ENCODE data around the gene LOXHD1.

The LOXHD1 gene

DNA sequence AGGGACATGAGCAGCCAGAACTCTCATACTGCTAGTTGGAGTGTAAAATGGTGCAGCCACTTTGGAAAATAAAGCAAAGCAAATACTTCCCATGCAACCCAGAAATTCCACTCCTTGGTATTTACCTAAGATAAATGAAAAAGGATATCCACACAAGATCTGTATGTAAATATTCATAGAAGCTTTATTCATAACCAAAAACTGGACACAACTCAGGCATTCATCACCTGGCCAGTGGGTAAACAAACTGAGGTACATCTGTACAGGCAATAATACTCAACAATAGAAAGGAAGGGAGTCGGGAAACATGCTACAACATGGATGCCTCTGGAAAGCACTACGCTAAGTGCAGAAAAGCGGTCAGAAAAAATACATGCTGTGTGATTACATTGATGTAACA, 2.5 kb upstream of the LOXHD1 start:
- Histone ChIP-seq H3K36me3 (ENCODE audit: control insufficient read depth in 1 of 2, insufficient read depth in 2 of 2, low read length in 2 of 2) (no peaks in the 10 kb centered on the region), H2AFZ (ENCODE audit: insufficient read depth, low read length, poor library complexity) (no peak overlapping the region), H3K4me1 (ENCODE audit: control insufficient read depth in 1 of 2, insufficient read depth in 2 of 2, low read length in 2 of 2) (no peaks in the 10 kb centered on the region), H4K8ac (ENCODE audit: low read depth, low read length) (no peak overlapping the region), H3K79me1 (ENCODE audit: low read length) (no peaks in the 10 kb centered on the region), H3K14ac (ENCODE audit: low read length) (no peak overlapping the region), H2AK5ac (ENCODE audit: low read length) (no peak overlapping the region), H2BK5ac (ENCODE audit: low read depth, low read length, poor library complexity) (no peak overlapping the region), H3K27ac (ENCODE audit: low read depth, low read length) (no peak overlapping the region), H3K4me2 (ENCODE audit: low read length) (no peak overlapping the region), H3K23ac (ENCODE audit: low read length) (no peak overlapping the region), H2BK12ac (ENCODE audit: low read length) (no peak overlapping the region), H2BK120ac (ENCODE audit: insufficient read depth, low read length, poor library complexity) (no peak overlapping the region), H4K91ac (ENCODE audit: low read depth, low read length) (no peak overlapping the region), H3K4me3 (ENCODE audit: low read depth, low read length) (no peak overlapping the region), H3K18ac (ENCODE audit: low read length) (no peak overlapping the region), H4K12ac (ENCODE audit: low read depth, low read length) (no peak overlapping the region), H3K4ac (ENCODE audit: low read depth, low read length) (no peak overlapping the region), H3K9me3 (ENCODE audit: insufficient read depth, low read depth, low read length) (peaks cover 2% of the 10 kb centered on the region), H3K9ac (ENCODE audit: low read length) (no peak overlapping the region), H3K27me3 (ENCODE audit: insufficient read depth, low read length) (no peaks in the 10 kb centered on the region), H3K79me2 (ENCODE audit: control insufficient read depth, insufficient read depth, low read length, poor library complexity) (no peaks in the 10 kb centered on the region)
- WGBS (ENCODE audit: extremely low coverage, insufficient coverage, insufficient read length) = no CpG with 5 or more reads among the region's 3 CpGs
- no peak for DNase-seq

- Histone ChIP-seq H3K18ac (ENCODE audit: low read length) (no peak overlapping the region), H3K4ac (ENCODE audit: low read depth, low read length) (no peak overlapping the region), H3K14ac (ENCODE audit: low read length) (no peak overlapping the region), H2AFZ (ENCODE audit: insufficient read depth, low read length, poor library complexity) (no peak overlapping the region), H3K23ac (ENCODE audit: low read length) (no peak overlapping the region), H2BK5ac (ENCODE audit: low read depth, low read length, poor library complexity) (no peak overlapping the region), H3K4me2 (ENCODE audit: low read length) (no peak overlapping the region), H4K91ac (ENCODE audit: low read depth, low read length) (no peak overlapping the region), H3K9ac (ENCODE audit: low read length) (no peak overlapping the region), H2BK120ac (ENCODE audit: insufficient read depth, low read length, poor library complexity) (no peak overlapping the region), H4K12ac (ENCODE audit: low read depth, low read length) (no peak overlapping the region), H3K9me3 (ENCODE audit: insufficient read depth, low read depth, low read length) (peaks cover 2% of the 10 kb centered on the region), H4K8ac (ENCODE audit: low read depth, low read length) (no peak overlapping the region), H3K27me3 (ENCODE audit: insufficient read depth, low read length) (no peaks in the 10 kb centered on the region), H3K79me2 (ENCODE audit: control insufficient read depth, insufficient read depth, low read length, poor library complexity) (no peaks in the 10 kb centered on the region), H2BK12ac (ENCODE audit: low read length) (no peak overlapping the region), H3K79me1 (ENCODE audit: low read length) (no peaks in the 10 kb centered on the region), H2AK5ac (ENCODE audit: low read length) (no peak overlapping the region), H3K4me1 (ENCODE audit: control insufficient read depth in 1 of 2, insufficient read depth in 2 of 2, low read length in 2 of 2) (no peaks in the 10 kb centered on the region), H3K27ac (ENCODE audit: low read depth, low read length) (no peak overlapping the region), H3K4me3 (ENCODE audit: low read depth, low read length) (no peak overlapping the region), H3K36me3 (ENCODE audit: control insufficient read depth in 1 of 2, insufficient read depth in 2 of 2, low read length in 2 of 2) (no peaks in the 10 kb centered on the region)
- no CpG with 5 or more reads among the region's 27 CpGs for WGBS (ENCODE audit: extremely low coverage, insufficient coverage, insufficient read length)
- no peak for DNase-seq
These were observed 500 bp downstream of the LOXHD1 start for GRCh38 chr18:46656326-46657114.

DNA sequence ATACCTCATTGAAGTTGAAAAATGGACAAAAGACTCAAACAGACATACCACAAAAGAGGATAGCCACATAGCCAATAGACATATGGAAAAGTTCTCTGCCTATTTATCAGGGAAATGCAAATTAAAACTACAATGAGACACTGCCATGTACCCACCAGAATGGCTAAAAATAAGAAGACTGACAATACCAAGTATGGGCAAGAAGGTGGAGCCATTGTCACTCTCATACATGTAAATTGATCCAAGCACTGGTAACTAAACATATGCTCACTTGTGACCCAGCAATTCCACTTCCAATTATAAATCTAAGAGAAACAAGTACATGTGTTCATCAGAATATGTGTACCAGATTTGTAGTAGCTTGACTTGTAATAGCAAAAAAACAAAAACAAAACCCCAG, 4.6 kb downstream of the LOXHD1 start:
- H3K27me3 ChIP-seq (ENCODE audit: insufficient read depth, low read length) = no peaks in the 10 kb centered on the region

GRCh38 chr18:46650681-46651080, 6.3 kb downstream of the LOXHD1 start:
- no peaks in the 10 kb centered on the region for H3K36me3 ChIP-seq (ENCODE audit: control insufficient read depth in 1 of 2, insufficient read depth in 2 of 2, low read length in 2 of 2)
- H2BK120ac ChIP-seq (ENCODE audit: insufficient read depth, low read length, poor library complexity) = no peak overlapping the region
- no peak overlapping the region for H3K23ac ChIP-seq (ENCODE audit: low read length)
- no peak overlapping the region for H2BK5ac ChIP-seq (ENCODE audit: low read depth, low read length, poor library complexity)
- no peak overlapping the region for H2BK12ac ChIP-seq (ENCODE audit: low read length)
- no peak overlapping the region for H3K18ac ChIP-seq (ENCODE audit: low read length)
- no peaks in the 10 kb centered on the region for H3K4me1 ChIP-seq (ENCODE audit: control insufficient read depth in 1 of 2, insufficient read depth in 2 of 2, low read length in 2 of 2)
- no peaks in the 10 kb centered on the region for H3K27me3 ChIP-seq (ENCODE audit: insufficient read depth, low read length)
- no peak overlapping the region for H4K8ac ChIP-seq (ENCODE audit: low read depth, low read length)
- H3K79me1 ChIP-seq (ENCODE audit: low read length) = no peaks in the 10 kb centered on the region
- H4K12ac ChIP-seq (ENCODE audit: low read depth, low read length) = no peak overlapping the region
- no peak overlapping the region for H4K91ac ChIP-seq (ENCODE audit: low read depth, low read length)
- H3K9ac ChIP-seq (ENCODE audit: low read length) = no peak overlapping the region
- DNase-seq = no peak
- H3K79me2 ChIP-seq (ENCODE audit: control insufficient read depth, insufficient read depth, low read length, poor library complexity) = no peaks in the 10 kb centered on the region
- H3K4me3 ChIP-seq (ENCODE audit: low read depth, low read length) = no peak overlapping the region
- H2AK5ac ChIP-seq (ENCODE audit: low read length) = no peak overlapping the region
- no peak overlapping the region for H3K4ac ChIP-seq (ENCODE audit: low read depth, low read length)
- H3K9me3 ChIP-seq (ENCODE audit: insufficient read depth, low read depth, low read length) = no peaks in the 10 kb centered on the region
- H2AFZ ChIP-seq (ENCODE audit: insufficient read depth, low read length, poor library complexity) = no peak overlapping the region
- no peak overlapping the region for H3K4me2 ChIP-seq (ENCODE audit: low read length)
- no peak overlapping the region for H3K14ac ChIP-seq (ENCODE audit: low read length)
- no peak overlapping the region for H3K27ac ChIP-seq (ENCODE audit: low read depth, low read length)
- WGBS (ENCODE audit: extremely low coverage, insufficient coverage, insufficient read length) = no CpG with 5 or more reads among the region's 4 CpGs

More for the DNA sequence above, 4.6 kb downstream of the LOXHD1 start:
- Histone ChIP-seq H3K36me3 (ENCODE audit: control insufficient read depth in 1 of 2, insufficient read depth in 2 of 2, low read length in 2 of 2) (no peaks in the 10 kb centered on the region), H3K14ac (ENCODE audit: low read length) (no peak overlapping the region), H3K4ac (ENCODE audit: low read depth, low read length) (no peak overlapping the region), H2AFZ (ENCODE audit: insufficient read depth, low read length, poor library complexity) (no peak overlapping the region), H3K79me1 (ENCODE audit: low read length) (no peaks in the 10 kb centered on the region), H4K91ac (ENCODE audit: low read depth, low read length) (no peak overlapping the region), H2BK12ac (ENCODE audit: low read length) (no peak overlapping the region), H2AK5ac (ENCODE audit: low read length) (no peak overlapping the region), H2BK5ac (ENCODE audit: low read depth, low read length, poor library complexity) (no peak overlapping the region), H3K4me1 (ENCODE audit: control insufficient read depth in 1 of 2, insufficient read depth in 2 of 2, low read length in 2 of 2) (no peaks in the 10 kb centered on the region), H4K12ac (ENCODE audit: low read depth, low read length) (no peak overlapping the region), H3K9ac (ENCODE audit: low read length) (no peak overlapping the region), H3K18ac (ENCODE audit: low read length) (no peak overlapping the region), H3K79me2 (ENCODE audit: control insufficient read depth, insufficient read depth, low read length, poor library complexity) (no peaks in the 10 kb centered on the region), H3K4me3 (ENCODE audit: low read depth, low read length) (no peak overlapping the region), H3K9me3 (ENCODE audit: insufficient read depth, low read depth, low read length) (no peaks in the 10 kb centered on the region), H3K23ac (ENCODE audit: low read length) (no peak overlapping the region), H2BK120ac (ENCODE audit: insufficient read depth, low read length, poor library complexity) (no peak overlapping the region), H3K27ac (ENCODE audit: low read depth, low read length) (no peak overlapping the region), H3K4me2 (ENCODE audit: low read length) (no peak overlapping the region), H4K8ac (ENCODE audit: low read depth, low read length) (no peak overlapping the region)
- no peak for DNase-seq

Data from trophoblast cell (in vitro differentiated cells and primary cell).